ENCODE measurements around the gene COX14. TPM values are rescaled to one million over a fixed set of nuclear protein-coding genes. Genes with fewer than 3 reads are reported as not detected.

COX14 gene
- total RNA-seq, 4 donors from 2014 or later: 32.1 to 68.7 (median 53.5) TPM

- no peaks in the 10 kb centered on the region for H3K27me3 ChIP-seq
- no peak overlapping the region for H3K4me3 ChIP-seq
- whole genome bisulfite sequencing, 2 donors: 89 to 91% methylated on average over 5 of the region's 5 CpGs
- intact Hi-C loops (cut with DNase I): no loop called here
- H3K36me3 ChIP-seq: no peaks in the 10 kb centered on the region
- no peak for DNase-seq
- H3K9me3 ChIP-seq: no peaks in the 10 kb centered on the region
- no peak overlapping the region for H3K27ac ChIP-seq
- no peak for TF ChIP-seq CTCF (IDR thresholded peaks at IDR 0.05)
- peaks cover 0 to 10% (median 4%) of the 10 kb centered on the region in 3 donors for H3K4me1 ChIP-seq
Observed at GRCh38 chr12:50069069-50069468, 43.0 kb upstream of the COX14 start.

DNA sequence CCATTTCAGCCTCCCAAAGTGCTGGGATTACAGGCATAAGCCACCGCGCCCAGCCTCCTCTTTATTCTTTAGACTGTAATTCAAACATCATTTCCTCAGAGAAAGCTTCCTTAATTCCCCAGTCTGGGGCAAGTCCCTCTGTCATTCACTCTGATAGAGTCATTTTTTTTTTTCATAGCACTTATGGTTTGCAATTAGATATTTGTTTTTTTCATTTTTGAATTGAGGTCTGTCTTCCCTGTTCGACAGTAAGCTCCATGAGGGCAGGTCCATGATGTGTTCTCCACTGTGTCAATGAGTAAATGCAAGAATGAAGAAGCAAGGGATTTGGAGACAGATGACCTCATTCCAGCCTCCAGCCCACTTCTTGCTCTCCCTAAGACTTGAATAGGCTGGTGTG, 42.5 kb upstream of the COX14 start:
- Histone ChIP-seq H3K27ac (no peak overlapping the region), H3K36me3 (no peaks in the 10 kb centered on the region), H3K27me3 (no peaks in the 10 kb centered on the region), H3K4me1 (peaks cover 0 to 10% (median 4%) of the 10 kb centered on the region in 3 donors), H3K4me3 (no peak overlapping the region), H3K9me3 (no peaks in the 10 kb centered on the region)
- no peak for DNase-seq
- no peak for TF ChIP-seq CTCF (IDR thresholded peaks at IDR 0.05)
- no peak for TF ChIP-seq POLR2A (IDR thresholded peaks at IDR 0.05)
- intact Hi-C loops (cut with DNase I): no loop called here
- whole genome bisulfite sequencing, 2 donors: 89 to 96% methylated on average over 2 to 3 of the region's 3 CpGs

DNA sequence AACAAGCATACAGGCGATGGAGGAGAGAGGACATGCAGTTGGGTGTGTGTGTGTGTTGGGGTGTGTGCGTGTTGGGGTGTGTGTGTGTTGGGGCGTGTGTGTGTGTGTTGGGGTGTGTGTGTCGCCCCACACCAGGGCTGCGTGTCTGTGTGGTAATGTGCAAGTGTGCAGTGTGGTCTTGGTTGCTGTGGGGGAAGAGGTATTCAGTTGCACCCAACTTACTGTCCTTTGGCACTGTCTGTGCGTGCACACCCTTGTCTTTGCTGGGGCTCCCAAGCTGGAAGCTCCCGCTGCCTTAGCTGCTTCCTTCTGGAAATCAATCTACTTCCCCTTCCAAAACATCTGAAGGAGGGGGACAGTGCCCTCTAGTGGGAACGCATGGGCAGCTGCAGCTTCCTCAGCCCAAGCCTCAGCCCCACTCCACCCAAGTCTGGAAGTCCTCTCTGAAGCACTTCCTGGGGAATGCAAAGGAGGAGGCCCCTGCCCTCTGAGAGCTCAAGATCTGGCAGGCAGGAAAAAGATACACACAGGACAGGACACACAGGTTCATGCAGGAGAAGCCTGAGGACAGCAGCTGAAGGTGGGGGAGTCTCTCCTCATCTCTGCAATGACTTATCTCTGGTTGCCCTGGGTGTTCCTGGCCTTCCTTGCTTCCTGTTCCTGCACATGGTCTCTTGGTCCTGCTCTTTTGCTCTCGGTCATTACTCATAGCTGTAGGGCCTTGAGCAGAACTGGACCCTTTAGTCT, 41.5 kb upstream of the COX14 start:
- WGBS, 2 donors: 35 to 53% methylated on average over 6 to 8 of the region's 9 CpGs
- intact Hi-C loops (cut with DNase I): no loop called here
- peak overlapping the region in 1 of 4 donors; percentile 30 for H3K4me3 ChIP-seq
- peaks cover 0 to 16% (median 7%) of the 10 kb centered on the region in 3 donors for H3K4me1 ChIP-seq
- H3K36me3 ChIP-seq: no peaks in the 10 kb centered on the region
- no peaks in the 10 kb centered on the region for H3K9me3 ChIP-seq
- no peak for DNase-seq
- no peak overlapping the region for H3K27ac ChIP-seq
- H3K27me3 ChIP-seq: no peaks in the 10 kb centered on the region
- TF ChIP-seq POLR2A (IDR thresholded peaks at IDR 0.05): no peak
- TF ChIP-seq CTCF (IDR thresholded peaks at IDR 0.05): peak; percentile 80 to 95 (median 92)

DNA sequence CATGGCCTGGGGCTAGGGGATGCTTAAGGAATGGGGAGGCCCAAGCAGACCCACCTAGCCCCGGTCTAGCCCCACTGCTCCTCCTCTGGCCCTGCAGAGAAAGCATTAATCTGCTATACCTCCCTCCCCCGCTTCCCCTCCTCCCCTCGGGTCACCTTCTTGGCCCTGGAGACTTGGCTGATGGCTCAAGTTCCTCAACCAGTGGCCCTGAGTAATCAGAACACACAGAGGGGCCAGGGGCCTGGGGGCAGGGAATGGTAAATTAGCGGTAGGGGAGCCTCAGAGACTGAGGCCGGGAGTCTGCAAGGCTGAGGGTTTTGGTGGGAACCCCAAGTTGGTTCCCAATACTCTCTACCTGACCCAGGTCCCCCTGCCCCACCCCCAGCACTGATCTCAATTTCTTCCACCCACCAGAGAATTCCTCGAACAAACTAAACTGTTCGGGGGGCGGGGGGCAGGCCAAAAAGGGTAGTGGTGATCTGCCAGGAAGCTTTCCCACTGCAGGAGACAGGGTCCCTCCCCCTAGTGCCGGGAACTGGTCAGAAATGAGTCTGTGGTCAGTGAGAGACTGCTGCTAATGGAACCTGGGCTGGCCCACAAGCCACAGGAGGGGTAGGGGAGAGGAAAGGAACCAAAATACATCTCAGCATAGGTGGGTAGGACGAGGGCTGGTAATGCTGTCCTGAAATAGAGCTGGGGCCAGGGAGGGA, 39.7 kb upstream of the COX14 start:
- WGBS, 2 donors: 68% methylated on average over 4 to 6 of the region's 10 CpGs
- intact Hi-C loops (cut with DNase I): no loop called here
- H3K9me3 ChIP-seq: no peaks in the 10 kb centered on the region
- H3K36me3 ChIP-seq: no peaks in the 10 kb centered on the region
- peaks cover 0 to 18% (median 7%) of the 10 kb centered on the region in 3 donors for H3K4me1 ChIP-seq
- H3K27me3 ChIP-seq: no peaks in the 10 kb centered on the region
- TF ChIP-seq POLR2A (IDR thresholded peaks at IDR 0.05) (no peak), CTCF (IDR thresholded peaks at IDR 0.05) (no peak)
- H3K4me3 ChIP-seq: no peak overlapping the region
- no peak for DNase-seq
- no peak overlapping the region for H3K27ac ChIP-seq

GRCh38 chr12:50073206-50073605, 38.8 kb upstream of the COX14 start:
- Histone ChIP-seq H3K27ac (no peak overlapping the region), H3K4me1 (peaks cover 0 to 18% (median 7%) of the 10 kb centered on the region in 3 donors), H3K9me3 (no peaks in the 10 kb centered on the region), H3K4me3 (no peak overlapping the region), H3K27me3 (peaks cover 0 to 4% (median 0%) of the 10 kb centered on the region in 4 donors), H3K36me3 (no peaks in the 10 kb centered on the region)
- no peak for TF ChIP-seq POLR2A (IDR thresholded peaks at IDR 0.05)
- TF ChIP-seq CTCF (IDR thresholded peaks at IDR 0.05): no peak
- no peak for DNase-seq
- intact Hi-C loops (cut with DNase I): no loop called here
- 50 to 100% methylated on average over 1 to 3 of the region's 7 CpGs for WGBS, 2 donors
